ENCODE measurements around the gene VAMP5.

GRCh38 chr2:85539361-85540132 is 44.7 kb upstream of the VAMP5 start:
- TF ChIP-seq POLR2A (IDR thresholded peaks at IDR 0.05; ENCODE audit: low read depth, low read length) (no peak; the same call in 1 of the 2 replicates), TAF1 (IDR thresholded peaks at IDR 0.05; ENCODE audit: borderline replicate concordance, low read depth, low read length) (no peak)

All from GM12892 (cell line).